GM21447 (cell line): ENCODE measurements around the gene NEU3.
"Not testable (repeated sequence)": the region's sequence is repeated elsewhere in the genome, so short reads cannot be mapped to it uniquely, and the experiment has no call there.

Source experiments
- ATAC-seq: cut with Tn5 transposase; IDR thresholded peaks from one replicate; pipeline ENCODE4 v1.9.1; 2021; ENCODE audit not compliant: unreplicated experiment

Gene NEU3

DNA sequence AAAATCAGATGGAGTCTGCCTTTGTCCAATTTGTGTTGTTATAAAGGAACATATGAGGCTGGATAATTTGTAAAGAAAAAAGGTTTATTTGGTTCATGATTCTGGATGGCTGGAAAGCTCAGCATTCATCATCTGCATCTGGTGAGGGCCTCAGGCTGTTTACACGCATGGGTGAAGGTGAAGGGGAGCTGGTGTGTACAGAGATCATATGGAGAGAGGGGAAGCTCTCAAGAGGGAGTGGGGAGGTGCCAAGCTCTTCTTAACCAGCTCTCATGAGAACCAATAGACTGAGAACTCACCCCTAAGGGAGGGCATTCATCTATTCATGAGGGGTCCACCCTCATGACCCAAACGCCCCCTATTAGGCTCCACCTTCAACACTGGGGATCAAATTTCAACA, 40.0 kb downstream of the NEU3 start:
- ATAC-seq = no peak

DNA sequence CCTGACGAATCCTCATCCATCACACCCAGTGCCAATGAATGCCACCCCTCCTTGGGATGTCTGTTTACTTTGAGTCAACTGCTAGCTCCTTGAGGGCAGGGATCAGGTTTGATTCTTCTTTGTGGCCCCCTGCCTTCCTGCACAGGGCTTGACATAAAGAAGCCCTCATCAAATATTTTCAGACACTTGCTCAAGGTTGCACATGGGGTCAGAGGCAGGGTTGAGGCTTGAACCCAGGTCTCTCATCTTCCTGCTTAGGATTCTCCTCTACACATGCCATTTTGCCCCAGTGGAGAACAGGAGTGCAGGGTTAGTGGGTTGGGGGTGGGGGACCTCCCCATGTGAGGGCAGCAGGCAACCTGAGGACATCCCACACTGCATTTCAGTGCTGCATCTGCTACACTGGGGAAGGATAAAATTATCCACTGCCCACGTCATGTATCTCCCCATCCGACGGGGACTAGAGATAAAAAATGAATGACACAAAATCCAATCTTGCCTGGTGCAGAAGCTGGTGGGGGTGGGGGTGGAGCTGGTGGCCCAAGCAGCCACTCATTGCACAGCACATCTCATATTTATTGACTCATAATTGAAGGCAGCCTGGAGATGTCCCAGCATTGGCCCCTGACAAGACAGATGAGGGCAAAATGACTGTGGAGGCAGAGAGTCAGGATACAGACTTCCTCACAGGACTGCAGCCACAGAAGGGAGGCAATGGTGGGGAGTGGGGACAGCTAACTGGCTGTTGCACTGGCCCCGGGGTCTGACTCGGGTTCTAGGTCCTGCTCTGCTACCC, 41.3 kb downstream of the NEU3 start:
- no peak for ATAC-seq

DNA sequence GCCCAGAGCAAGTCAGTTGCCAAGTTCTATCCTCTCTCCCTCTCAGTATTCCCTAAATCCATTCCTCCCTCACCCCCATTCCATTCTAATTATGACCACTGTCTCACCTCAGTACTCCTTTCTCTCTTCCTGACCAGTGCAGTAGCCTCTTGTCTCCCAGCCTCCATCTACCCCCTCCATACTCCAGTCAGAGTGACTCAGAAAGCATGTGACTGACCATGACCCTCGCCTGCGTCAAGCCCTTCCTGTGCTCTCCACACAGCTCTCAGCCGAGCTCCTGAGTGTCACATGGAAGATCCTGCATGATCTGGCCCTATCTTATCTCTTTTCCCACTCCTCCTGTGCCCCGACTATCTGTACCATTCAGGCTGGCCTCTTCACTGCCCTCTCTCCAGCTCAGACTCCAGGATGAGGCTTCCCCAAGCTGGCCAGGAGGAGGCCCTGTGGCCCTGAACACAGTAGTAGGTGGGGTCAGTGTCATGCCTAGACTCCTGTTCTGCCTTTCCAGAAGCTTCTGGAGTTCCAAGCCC, 42.6 kb downstream of the NEU3 start:
- no peak for ATAC-seq

DNA sequence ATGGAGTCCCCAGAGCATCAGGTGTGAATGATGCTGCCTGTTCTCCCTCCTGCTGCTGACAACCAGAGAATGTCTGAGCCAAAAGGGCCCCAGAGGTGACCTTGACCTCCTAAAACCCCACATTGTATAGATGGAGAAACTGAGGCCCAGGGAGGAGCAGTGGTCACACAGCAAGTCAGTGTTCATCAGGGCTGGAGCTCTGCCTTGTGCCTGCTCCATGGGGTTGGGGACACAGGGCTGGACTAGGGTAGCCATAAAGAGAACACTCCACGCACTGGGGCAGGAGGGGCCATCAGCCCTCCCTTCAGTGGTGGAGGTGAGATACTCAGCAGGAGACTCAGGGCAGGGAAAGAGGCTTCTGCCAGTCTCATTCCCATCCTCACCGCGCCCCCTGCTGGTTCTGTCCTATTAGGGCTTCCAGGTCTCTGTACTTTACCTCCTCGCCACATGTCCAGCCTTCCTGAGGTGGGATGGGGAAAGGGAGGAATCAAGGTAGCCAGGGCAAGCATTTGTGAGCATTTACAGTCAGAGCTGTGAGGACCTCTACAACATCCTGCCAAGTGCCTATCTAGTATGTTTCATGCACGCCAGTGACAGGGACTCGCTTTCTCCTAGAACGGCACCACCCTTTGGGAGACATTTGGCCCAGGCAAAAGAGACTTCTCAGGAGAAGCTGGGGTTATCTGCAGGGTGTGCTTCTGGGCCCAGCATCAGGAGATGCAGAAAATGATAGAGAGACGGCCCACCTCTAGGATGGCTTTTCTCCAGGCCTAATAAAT, 43.2 kb downstream of the NEU3 start:
- ATAC-seq = no peak

DNA sequence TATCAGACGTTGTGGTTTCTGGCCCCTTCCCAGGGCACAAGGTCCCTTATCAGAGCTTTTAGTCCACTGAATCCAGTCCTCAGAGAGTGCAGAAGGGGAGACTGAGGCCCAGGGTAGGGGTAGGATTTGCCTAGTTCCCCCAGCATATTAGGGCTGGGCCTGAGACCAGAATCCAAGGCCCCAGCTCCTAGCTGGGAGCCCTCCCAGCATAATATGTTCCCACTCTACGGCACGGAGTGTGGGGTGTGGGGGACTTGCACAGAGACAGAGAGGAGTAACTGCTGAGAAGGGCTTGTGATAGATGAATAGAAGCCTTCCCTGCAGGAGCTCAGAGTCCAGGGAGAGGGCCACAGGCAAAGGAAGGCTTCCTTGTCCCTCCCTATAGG, 43.8 kb downstream of the NEU3 start:
- ATAC-seq = no peak

DNA sequence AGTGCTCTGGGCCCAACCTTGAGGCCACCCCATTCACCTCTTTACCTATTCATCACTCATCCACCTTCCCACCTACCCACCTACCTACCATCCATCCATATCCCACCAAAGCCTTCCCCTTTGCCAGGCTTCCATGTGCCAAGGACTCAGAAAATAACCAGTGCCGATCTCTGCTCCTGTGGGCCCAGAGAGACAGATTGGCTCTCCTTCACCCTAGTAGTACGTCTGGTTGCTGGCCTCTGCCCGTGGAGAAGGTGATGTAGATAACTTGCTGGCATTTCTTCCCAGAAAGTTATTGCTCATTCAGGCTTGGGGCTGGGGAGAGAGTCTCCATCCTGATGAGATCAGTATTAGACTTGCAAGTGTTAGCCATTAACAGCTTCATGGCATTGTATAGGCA, 45.2 kb downstream of the NEU3 start:
- no peak for ATAC-seq

DNA sequence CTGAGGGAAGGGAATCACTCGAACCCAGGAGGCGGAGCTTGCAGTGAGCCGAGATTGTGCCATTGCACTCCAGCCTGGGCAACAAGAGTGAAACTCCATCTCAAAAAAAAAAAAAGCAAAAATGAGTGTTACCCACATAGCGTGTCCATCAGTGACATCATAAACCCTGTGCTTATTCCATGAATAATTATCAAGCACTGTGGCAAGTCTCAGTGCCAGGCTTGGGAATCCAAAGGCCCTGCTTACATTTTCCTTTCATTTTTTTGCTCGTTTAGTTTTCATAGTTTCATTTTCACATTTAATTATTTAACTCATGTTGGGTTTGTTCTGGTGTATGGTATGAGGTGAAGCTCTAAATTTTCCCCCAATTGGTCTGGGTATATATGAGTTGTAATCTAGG, 46.5 kb downstream of the NEU3 start:
- no peak for ATAC-seq

DNA sequence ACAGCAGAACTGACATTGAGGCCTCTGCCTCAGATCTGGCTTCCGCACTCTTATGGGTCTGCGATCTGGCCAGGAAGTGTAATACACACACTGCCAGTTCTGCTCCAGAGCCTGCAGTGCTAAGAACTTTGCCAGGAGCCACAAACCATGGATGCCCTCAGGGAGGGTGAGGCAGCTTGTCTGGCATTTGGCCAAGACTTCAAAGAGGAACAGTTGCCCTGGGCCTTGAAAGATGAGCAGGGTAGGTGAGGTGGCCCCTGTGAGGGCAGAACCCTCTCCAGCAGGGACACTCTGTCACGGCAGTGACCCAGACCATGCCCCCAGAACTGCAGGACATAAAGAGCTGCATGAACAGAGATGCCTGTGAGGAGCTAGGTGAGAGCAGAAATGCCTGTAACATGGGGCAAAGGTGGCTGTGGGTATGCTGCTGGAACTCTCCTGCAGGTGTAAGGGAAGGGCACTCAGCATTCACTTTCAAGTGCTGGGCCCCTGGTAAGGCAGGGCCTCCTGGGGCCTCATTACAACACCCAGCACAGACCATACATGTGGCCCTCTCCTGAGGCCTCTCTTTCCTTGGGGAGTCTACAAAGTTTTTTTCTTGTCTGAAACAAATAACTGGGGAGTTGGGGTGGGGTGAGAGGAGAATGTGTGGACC, 47.3 kb downstream of the NEU3 start:
- no peak for ATAC-seq

DNA sequence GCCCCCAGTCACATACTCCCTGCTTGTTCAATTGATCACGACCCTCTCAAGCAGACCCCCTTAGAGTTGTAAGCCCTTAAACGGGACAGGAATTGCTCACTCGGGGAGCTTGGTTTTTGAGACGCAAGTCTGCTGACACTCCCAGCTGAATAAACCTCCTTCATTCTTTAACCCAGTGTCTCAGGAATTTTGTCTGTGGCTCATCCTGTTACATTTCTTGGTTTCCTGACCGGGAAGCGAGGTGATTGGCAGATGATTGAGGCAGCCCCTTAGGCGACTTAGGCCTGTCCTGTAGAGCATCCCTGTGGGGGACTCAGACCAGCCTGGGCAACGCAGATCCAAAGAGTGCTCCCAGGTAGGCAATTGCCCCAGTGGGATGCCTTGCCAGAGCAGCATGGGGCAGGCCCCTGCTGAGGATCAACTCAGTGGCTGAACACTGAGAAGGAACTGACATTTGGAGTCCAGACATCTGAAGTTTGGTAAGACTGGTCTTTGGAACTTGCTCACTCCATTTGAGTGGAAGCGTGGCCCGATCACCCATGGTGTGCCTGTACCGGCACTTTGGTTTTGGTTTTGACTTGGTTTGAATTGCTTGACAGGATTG, 51.5 kb downstream of the NEU3 start:
- no peak for ATAC-seq

DNA sequence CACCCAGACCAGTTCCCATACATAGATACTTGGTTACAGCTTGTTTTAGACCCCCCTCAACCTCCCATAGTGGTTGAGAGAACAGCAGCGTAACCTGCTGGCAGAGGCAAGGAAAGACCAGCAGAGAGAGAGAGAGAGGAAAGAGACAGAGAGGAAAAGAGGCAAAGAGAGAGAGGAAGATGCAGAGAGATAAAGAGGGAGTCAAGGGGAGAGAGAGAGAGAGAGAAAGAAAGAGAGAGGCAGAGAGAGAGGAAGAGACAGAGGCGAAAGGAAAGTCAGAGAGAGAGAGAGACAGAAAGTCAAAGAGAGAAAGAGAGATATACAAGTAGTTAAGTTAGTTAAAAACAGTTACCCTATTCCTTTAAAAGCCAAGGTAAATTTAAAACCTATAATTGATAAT, 52.5 kb downstream of the NEU3 start:
- ATAC-seq = no peak

DNA sequence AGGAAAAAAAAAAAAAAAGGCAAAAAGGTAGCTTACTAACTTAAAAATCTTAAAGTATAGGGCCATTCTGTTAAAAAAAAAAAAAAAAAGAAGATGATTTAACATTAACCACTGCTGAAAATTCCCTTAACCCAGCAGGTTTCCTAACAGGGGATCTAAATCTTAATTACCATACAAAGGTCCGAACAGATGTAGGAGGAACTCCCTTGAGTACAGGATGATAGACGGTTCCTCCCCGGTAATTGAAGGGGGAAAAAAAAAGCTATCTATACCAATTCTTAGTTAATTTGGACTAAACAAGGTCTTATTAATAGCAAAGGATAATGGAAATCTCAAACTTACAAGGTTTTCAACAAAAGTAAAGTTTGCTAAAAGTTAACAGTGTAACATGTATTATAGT, 53.1 kb downstream of the NEU3 start:
- not testable (repeated sequence) for ATAC-seq

DNA sequence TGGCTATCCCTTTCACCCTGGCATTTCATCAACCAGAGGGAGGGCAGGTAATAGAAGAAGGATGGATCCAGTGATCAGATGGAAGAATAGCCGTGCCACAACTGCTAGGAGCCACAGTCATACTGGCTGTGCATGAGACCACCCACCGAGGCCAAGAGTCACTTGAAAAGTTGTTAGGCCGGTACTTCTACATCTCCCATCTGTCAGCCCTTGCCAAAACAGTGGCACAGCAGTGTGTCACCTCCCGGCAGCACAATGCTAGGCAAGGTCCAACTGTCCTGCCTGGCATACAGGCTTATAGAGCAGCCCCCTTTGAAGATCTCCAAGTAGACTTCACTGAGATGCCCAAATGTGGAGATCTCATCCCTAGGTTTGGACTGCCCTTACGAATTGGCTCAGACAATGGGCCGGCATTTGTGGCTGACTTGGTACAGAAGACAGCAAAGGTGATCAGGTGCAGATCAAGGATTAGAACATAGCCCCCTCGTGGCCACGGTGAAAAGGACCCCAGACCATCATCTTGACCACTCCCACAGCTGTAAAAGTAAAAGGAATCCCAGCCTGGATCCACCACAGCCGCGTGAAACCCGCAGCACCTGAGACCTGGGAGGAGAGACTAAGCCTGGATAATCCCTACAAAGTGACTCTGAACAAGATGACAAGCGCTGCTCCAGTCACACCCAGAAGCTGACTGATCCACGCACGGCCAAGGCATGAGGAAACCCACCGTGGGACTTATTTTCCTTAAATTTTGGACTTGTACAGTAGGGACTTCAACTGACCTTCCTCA, 55.8 kb downstream of the NEU3 start:
- not testable (repeated sequence) for ATAC-seq

DNA sequence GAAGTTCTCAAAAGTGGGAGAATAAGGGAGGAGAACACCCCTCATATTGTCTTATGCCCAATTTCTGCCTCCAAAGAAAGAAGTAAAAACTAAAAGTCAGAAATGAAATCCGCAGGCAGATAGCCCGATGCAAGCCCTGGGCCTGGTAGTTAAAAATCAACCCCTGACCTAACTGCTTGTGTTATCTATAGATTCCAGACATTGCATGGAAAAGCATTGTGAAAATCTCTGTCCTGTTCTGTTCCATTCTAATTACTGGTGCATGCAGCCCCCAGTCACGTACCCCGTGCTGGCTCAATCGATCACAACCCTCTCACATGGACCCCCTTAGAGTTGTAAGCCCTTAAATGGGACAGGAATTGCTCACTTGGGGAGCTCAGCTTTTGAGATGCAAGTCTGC, 57.9 kb downstream of the NEU3 start:
- not testable (repeated sequence) for ATAC-seq

DNA sequence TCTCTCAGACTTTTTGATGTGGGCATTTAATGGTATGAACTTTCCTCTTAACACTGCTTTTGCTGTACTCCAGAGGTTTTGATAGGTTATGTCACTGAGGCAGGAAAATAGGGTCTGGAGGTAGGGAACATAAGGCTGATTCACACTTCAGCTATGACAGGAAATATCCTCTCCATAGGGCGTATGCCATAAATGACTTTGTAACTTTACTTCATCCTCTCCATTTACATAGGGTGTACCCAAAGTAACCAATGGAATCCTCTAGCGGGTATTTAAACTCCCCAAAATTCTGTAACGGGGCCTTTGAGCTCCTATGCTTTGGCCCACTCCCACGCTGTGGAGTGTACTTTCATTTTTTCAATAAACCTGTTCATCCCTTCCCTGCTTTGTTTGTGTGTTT, 58.5 kb downstream of the NEU3 start:
- no peak for ATAC-seq

DNA sequence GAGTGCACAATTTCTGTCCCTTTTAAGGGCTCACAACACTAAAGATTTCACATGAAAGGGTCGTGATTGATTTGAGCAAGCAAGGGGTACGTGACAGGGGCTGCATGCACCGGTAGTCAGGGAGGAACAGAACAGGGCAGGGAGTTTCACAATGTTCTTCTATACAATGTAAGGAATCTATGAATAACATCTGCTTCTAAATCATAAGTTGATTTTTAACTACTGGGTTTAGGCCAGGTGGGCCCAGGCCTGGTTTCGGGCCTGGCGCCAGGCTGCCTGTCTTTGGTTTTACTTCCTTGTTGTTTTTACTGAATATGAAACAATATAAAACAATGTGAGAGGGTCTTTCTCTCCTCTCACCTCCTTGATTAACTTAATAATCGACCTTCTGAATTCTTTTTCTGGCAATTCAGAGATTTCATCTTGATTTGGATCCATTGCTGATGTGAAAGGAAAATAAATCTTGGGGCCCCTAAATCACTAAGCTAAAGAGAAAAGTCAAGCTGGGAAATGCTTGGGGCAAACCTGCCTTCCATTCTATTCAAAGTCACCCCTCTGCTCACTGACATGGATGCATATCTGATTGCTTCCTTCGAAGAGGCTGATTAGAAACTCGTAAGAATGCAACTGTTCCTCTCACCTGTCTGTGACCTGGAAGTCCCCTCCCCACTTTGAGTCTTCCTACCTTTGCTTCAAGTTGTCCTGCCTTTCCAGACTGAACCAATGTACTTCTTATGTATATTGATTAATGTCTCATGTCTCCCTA, 61.0 kb downstream of the NEU3 start:
- ATAC-seq = not testable (repeated sequence)

DNA sequence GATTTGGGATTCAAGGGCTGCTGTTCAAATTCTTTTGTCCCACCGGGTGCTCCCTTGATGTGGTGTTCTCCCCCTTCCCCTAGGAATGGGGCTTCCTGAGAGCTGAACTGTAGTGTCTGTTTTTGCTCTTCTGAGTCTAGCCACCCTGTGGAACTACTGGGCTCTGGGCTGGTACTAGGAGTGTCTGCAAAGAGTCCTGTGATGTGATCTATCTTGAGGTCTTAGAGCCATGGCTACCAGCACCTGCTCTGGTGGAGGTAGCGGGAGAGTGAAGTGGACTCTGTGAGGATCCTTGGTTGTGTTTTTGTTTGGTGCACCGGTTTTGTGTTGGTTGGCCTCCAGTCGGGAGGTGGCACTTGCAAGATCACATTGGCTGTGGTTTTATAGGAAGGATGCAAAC, 61.8 kb downstream of the NEU3 start:
- no peak for ATAC-seq

DNA sequence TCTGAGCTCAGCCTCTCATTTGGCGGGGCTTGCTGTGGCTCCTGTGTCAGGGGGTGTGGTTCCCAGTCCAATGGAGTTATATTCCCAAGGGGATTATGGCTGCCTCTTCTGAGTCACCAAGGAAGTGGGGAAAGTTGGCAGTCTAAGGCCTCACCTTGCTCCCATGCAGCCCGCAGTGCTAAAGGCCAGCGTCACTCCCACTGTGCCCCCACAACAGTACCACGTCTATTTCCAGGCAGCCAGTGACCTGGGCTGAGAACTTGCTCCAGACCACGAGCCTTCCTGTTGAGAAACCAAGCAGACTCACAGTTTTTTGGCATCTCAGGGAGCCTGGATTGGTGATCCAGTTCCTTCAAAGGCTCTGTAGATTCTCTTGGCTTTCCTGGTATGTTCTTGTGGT, 62.3 kb downstream of the NEU3 start:
- no peak for ATAC-seq

DNA sequence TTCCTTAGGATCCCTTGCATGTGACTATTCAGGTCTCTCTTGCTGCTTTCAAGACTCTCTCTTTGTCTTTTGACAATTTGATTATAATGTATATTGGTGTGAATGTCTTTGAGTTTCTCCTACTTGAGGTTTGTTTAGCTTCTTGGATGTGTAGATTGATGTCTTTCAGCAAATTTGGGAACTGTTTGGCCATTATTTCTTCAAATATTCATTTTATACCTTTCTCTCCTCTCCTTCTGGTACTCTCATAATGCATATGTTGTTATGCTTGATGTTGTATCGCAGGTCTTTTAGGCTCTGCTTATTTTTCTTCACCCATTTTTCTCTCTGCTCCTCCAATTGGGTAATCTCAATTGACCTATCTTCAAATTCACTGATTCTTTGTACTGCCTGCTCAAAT, 63.7 kb downstream of the NEU3 start:
- no peak for ATAC-seq

DNA sequence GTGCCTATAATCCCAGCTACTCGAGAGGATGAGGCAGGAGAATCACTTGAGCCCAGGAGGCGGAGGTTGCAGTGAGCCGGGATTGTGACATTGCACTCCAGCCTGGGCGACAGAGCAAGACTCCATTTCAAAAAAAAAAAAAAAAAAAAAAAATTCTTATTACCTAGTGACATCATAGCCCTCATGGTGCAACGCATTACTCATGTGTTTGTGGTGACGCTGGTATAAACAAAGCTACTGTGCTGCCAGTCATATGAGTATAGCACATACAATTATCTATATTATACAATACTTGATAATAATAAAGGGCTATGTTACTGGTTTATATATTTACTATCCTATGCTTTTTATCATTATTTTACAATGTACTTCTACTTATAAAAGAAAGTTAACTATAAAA, 66.8 kb downstream of the NEU3 start:
- no peak for ATAC-seq

DNA sequence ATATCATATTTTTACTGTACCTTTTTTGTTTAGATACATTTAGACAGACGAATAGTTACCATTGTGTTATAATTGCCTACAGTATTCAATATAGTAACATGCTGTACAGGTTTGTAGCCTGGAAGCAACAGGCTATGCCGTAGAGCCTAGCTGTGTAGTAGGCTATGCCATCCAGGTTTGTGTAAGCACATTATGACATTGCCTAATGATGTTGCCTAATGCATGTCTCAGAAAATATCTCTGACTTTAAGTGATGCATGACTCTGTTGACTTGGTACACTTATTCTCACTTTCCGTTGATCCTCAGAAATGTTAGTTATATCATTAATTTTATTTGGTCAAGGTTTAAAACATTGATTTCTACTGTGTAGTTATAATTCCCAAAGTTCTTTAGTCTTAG, 68.1 kb downstream of the NEU3 start:
- ATAC-seq = no peak
